ENCODE results near the gene ADAMTS18.

Gene ADAMTS18

GRCh38 chr16:77359065-77359502 lies 75.8 kb downstream of the ADAMTS18 start:
- no peaks in the 10 kb centered on the region for H3K27me3 ChIP-seq (ENCODE audit: control insufficient read depth, insufficient read depth, low read length)
- no peaks in the 10 kb centered on the region for H3K9me3 ChIP-seq (ENCODE audit: control insufficient read depth, insufficient read depth, low read length)
- H3K4me1 ChIP-seq (ENCODE audit: control insufficient read depth, insufficient read depth, low read length), result peaks cover 9% of the 10 kb centered on the region
- H3K4me3 ChIP-seq (ENCODE audit: low read depth, low read length), result no peak overlapping the region
- no peaks in the 10 kb centered on the region for H3K36me3 ChIP-seq (ENCODE audit: control insufficient read depth, insufficient read depth, low read length)
- no peak overlapping the region for H3K9ac ChIP-seq (ENCODE audit: low read depth, low read length)
- H3K27ac ChIP-seq (ENCODE audit: low read depth, low read length), result peak overlapping the region; percentile 25

- H3K9me3 ChIP-seq (ENCODE audit: control insufficient read depth, insufficient read depth, low read length), result no peaks in the 10 kb centered on the region
- H3K27ac ChIP-seq (ENCODE audit: low read depth, low read length), result no peak overlapping the region
- H3K4me3 ChIP-seq (ENCODE audit: low read depth, low read length), result no peak overlapping the region
- no peaks in the 10 kb centered on the region for H3K36me3 ChIP-seq (ENCODE audit: control insufficient read depth, insufficient read depth, low read length)
- H3K9ac ChIP-seq (ENCODE audit: low read depth, low read length), result no peak overlapping the region
- H3K27me3 ChIP-seq (ENCODE audit: control insufficient read depth, insufficient read depth, low read length), result no peaks in the 10 kb centered on the region
- no peaks in the 10 kb centered on the region for H3K4me1 ChIP-seq (ENCODE audit: control insufficient read depth, insufficient read depth, low read length)
Observed at GRCh38 chr16:77353587-77354263, 81.1 kb downstream of the ADAMTS18 start.

DNA sequence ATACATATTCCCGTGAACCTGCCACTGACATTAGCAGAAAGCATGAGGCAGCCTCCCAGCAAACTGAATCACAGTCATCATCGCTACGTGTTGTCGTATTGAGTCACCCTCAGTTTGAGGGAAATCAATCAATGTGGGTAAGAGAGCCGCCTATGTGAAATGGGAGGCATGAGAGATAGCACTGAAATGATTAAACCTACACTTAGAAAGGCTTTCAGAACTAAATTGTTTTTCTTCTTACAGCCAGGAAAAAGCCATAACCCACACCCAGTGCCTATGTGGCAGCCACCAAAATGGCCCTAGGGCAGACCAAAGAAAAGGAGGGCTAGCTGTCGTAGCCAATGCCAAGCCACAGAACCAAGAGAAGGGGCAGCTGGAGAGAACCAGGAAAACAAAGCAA lies 90.5 kb downstream of the ADAMTS18 start:
- Histone ChIP-seq H3K36me3 (ENCODE audit: control insufficient read depth, insufficient read depth, low read length) (no peaks in the 10 kb centered on the region), H3K27ac (ENCODE audit: low read depth, low read length) (no peak overlapping the region), H3K4me1 (ENCODE audit: control insufficient read depth, insufficient read depth, low read length) (no peaks in the 10 kb centered on the region), H3K9me3 (ENCODE audit: control insufficient read depth, insufficient read depth, low read length) (no peaks in the 10 kb centered on the region), H3K9ac (ENCODE audit: low read depth, low read length) (no peak overlapping the region), H3K27me3 (ENCODE audit: control insufficient read depth, insufficient read depth, low read length) (no peaks in the 10 kb centered on the region), H3K4me3 (ENCODE audit: low read depth, low read length) (no peak overlapping the region)

DNA sequence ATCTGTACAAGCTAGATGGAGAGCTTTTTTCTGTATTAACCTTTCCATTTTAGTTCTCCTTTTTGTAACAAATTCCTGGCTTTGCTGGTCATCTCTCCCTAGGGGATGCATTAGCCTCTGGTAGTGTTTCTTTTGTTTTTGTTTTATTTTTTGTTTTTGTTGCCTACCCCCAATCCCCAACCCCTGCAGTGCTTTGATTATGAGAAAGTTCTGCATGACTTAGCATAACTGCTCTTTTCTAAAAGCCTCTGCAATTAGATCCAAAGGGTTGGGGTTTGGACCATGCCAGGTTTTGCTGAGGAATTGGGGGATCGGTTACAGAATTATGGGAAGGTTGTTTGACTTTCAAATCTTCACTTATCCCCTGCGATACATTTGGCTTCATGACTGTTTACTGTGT lies 98.2 kb downstream of the ADAMTS18 start:
- H3K27ac ChIP-seq (ENCODE audit: low read depth, low read length), result peak overlapping the region; percentile 85
- no peak overlapping the region for H3K9ac ChIP-seq (ENCODE audit: low read depth, low read length)
- H3K9me3 ChIP-seq (ENCODE audit: control insufficient read depth, insufficient read depth, low read length), result no peaks in the 10 kb centered on the region
- H3K4me1 ChIP-seq (ENCODE audit: control insufficient read depth, insufficient read depth, low read length), result peaks cover 27% of the 10 kb centered on the region
- peak overlapping the region; percentile 25 for H3K4me3 ChIP-seq (ENCODE audit: low read depth, low read length)
- no peaks in the 10 kb centered on the region for H3K27me3 ChIP-seq (ENCODE audit: control insufficient read depth, insufficient read depth, low read length)
- no peaks in the 10 kb centered on the region for H3K36me3 ChIP-seq (ENCODE audit: control insufficient read depth, insufficient read depth, low read length)

- H3K4me3 ChIP-seq (ENCODE audit: low read depth, low read length), result peak overlapping the region; percentile 25; the same call in 1 of the 2 replicates
- H3K4me1 ChIP-seq (ENCODE audit: control insufficient read depth, insufficient read depth, low read length), result peaks cover 30% of the 10 kb centered on the region
- no peaks in the 10 kb centered on the region for H3K9me3 ChIP-seq (ENCODE audit: control insufficient read depth, insufficient read depth, low read length)
- H3K27ac ChIP-seq (ENCODE audit: low read depth, low read length), result peak overlapping the region; percentile 85
- H3K9ac ChIP-seq (ENCODE audit: low read depth, low read length), result peak overlapping the region; percentile 23; the same call in 1 of the 2 replicates
- no peaks in the 10 kb centered on the region for H3K27me3 ChIP-seq (ENCODE audit: control insufficient read depth, insufficient read depth, low read length)
- no peaks in the 10 kb centered on the region for H3K36me3 ChIP-seq (ENCODE audit: control insufficient read depth, insufficient read depth, low read length)
Observed at GRCh38 chr16:77335652-77336234, 99.1 kb downstream of the ADAMTS18 start.

GRCh38 chr16:77332792-77333191 lies 102.0 kb downstream of the ADAMTS18 start:
- H3K9ac ChIP-seq (ENCODE audit: low read depth, low read length), result no peak overlapping the region
- H3K4me1 ChIP-seq (ENCODE audit: control insufficient read depth, insufficient read depth, low read length), result peaks cover 33% of the 10 kb centered on the region
- H3K9me3 ChIP-seq (ENCODE audit: control insufficient read depth, insufficient read depth, low read length), result no peaks in the 10 kb centered on the region
- no peaks in the 10 kb centered on the region for H3K27me3 ChIP-seq (ENCODE audit: control insufficient read depth, insufficient read depth, low read length)
- H3K4me3 ChIP-seq (ENCODE audit: low read depth, low read length), result no peak overlapping the region
- H3K36me3 ChIP-seq (ENCODE audit: control insufficient read depth, insufficient read depth, low read length), result no peaks in the 10 kb centered on the region
- no peak overlapping the region for H3K27ac ChIP-seq (ENCODE audit: low read depth, low read length)

GRCh38 chr16:77331802-77332586 lies 102.8 kb downstream of the ADAMTS18 start:
- H3K27ac ChIP-seq (ENCODE audit: low read depth, low read length), result no peak overlapping the region
- H3K27me3 ChIP-seq (ENCODE audit: control insufficient read depth, insufficient read depth, low read length), result no peaks in the 10 kb centered on the region
- no peak overlapping the region for H3K9ac ChIP-seq (ENCODE audit: low read depth, low read length)
- peaks cover 27% of the 10 kb centered on the region for H3K4me1 ChIP-seq (ENCODE audit: control insufficient read depth, insufficient read depth, low read length)
- H3K36me3 ChIP-seq (ENCODE audit: control insufficient read depth, insufficient read depth, low read length), result no peaks in the 10 kb centered on the region
- H3K9me3 ChIP-seq (ENCODE audit: control insufficient read depth, insufficient read depth, low read length), result no peaks in the 10 kb centered on the region
- H3K4me3 ChIP-seq (ENCODE audit: low read depth, low read length), result no peak overlapping the region

GRCh38 chr16:77331043-77331442 lies 103.8 kb downstream of the ADAMTS18 start:
- no peak overlapping the region for H3K4me3 ChIP-seq (ENCODE audit: low read depth, low read length)
- no peaks in the 10 kb centered on the region for H3K27me3 ChIP-seq (ENCODE audit: control insufficient read depth, insufficient read depth, low read length)
- no peak overlapping the region for H3K27ac ChIP-seq (ENCODE audit: low read depth, low read length)
- H3K4me1 ChIP-seq (ENCODE audit: control insufficient read depth, insufficient read depth, low read length), result peaks cover 17% of the 10 kb centered on the region
- no peak overlapping the region for H3K9ac ChIP-seq (ENCODE audit: low read depth, low read length)
- H3K36me3 ChIP-seq (ENCODE audit: control insufficient read depth, insufficient read depth, low read length), result no peaks in the 10 kb centered on the region
- H3K9me3 ChIP-seq (ENCODE audit: control insufficient read depth, insufficient read depth, low read length), result no peaks in the 10 kb centered on the region

- Histone ChIP-seq H3K36me3 (ENCODE audit: control insufficient read depth, insufficient read depth, low read length) (no peaks in the 10 kb centered on the region), H3K9me3 (ENCODE audit: control insufficient read depth, insufficient read depth, low read length) (no peaks in the 10 kb centered on the region), H3K4me1 (ENCODE audit: control insufficient read depth, insufficient read depth, low read length) (peaks cover 12% of the 10 kb centered on the region), H3K4me3 (ENCODE audit: low read depth, low read length) (no peak overlapping the region), H3K9ac (ENCODE audit: low read depth, low read length) (no peak overlapping the region), H3K27ac (ENCODE audit: low read depth, low read length) (no peak overlapping the region), H3K27me3 (ENCODE audit: control insufficient read depth, insufficient read depth, low read length) (no peaks in the 10 kb centered on the region)
Observed at GRCh38 chr16:77330332-77331042, 104.3 kb downstream of the ADAMTS18 start.

- no peak overlapping the region for H3K27ac ChIP-seq (ENCODE audit: low read depth, low read length)
- H3K4me3 ChIP-seq (ENCODE audit: low read depth, low read length), result no peak overlapping the region
- H3K36me3 ChIP-seq (ENCODE audit: control insufficient read depth, insufficient read depth, low read length), result no peaks in the 10 kb centered on the region
- no peaks in the 10 kb centered on the region for H3K27me3 ChIP-seq (ENCODE audit: control insufficient read depth, insufficient read depth, low read length)
- peaks cover 7% of the 10 kb centered on the region for H3K4me1 ChIP-seq (ENCODE audit: control insufficient read depth, insufficient read depth, low read length)
- H3K9me3 ChIP-seq (ENCODE audit: control insufficient read depth, insufficient read depth, low read length), result no peaks in the 10 kb centered on the region
- no peak overlapping the region for H3K9ac ChIP-seq (ENCODE audit: low read depth, low read length)
Observed at GRCh38 chr16:77328768-77329167, 106.1 kb downstream of the ADAMTS18 start.

Measured in HUES48 (cell line).